Kidney (tissue), 14 donors: ENCODE data around the gene ZFP42. TPM values are rescaled to one million over a fixed set of nuclear protein-coding genes. Genes with fewer than 3 reads are reported as not detected.

Source experiments
- DNase-seq, 5 donors: peaks; one replicate each; pipeline ENCODE4 v3.0.0-alpha.2; 2013 to 2020
- FAIRE-seq: peaks from 2 replicates; lab custom pipeline; 2012; peaks lifted over from hg19 to GRCh38; lab: Jason Lieb, UNC
- H3K27ac ChIP-seq, 2 donors: one replicate each; pipeline ENCODE4 v1.7.0; 2013; ENCODE audit warnings: low read depth in 2 of 2, low read length in 2 of 2, inconsistent platforms in 1 of 2
- H3K27me3 ChIP-seq: one replicate; pipeline ENCODE4 v1.7.1; 2013; ENCODE audit warnings: low read length, inconsistent platforms; ENCODE audit not compliant: control insufficient read depth, insufficient read depth
- H3K36me3 ChIP-seq, 3 donors: one replicate each; pipeline versions ENCODE4 v1.7.0 to v1.7.1; 2013; ENCODE audit warnings: low read length in 3 of 3, control low read depth in 1 of 3, inconsistent platforms in 1 of 3; ENCODE audit not compliant: insufficient read depth in 3 of 3, control insufficient read depth in 2 of 3
- H3K4me1 ChIP-seq, 3 donors: one replicate each; pipeline versions ENCODE4 v1.7.0 to v1.7.1; 2013; ENCODE audit warnings: low read length in 3 of 3, inconsistent platforms in 1 of 3, low read depth in 1 of 3; ENCODE audit not compliant: control insufficient read depth in 2 of 3, insufficient read depth in 2 of 3
- H3K4me3 ChIP-seq, 3 donors: one replicate each; pipeline versions ENCODE4 v1.7.0 to v1.8.1; 2013; ENCODE audit warnings: low read length in 3 of 3, control low read depth in 1 of 3, inconsistent platforms in 1 of 3
- H3K9ac ChIP-seq, 3 donors: one replicate each; pipeline versions ENCODE4 v1.7.0 to v1.7.1; 2013; ENCODE audit warnings: low read length in 3 of 3, control low read depth in 1 of 3, inconsistent platforms in 1 of 3
- H3K9me3 ChIP-seq, 3 donors: one replicate each; pipeline versions ENCODE4 v1.7.0 to v1.7.1; 2013; ENCODE audit warnings: low read length in 3 of 3, control low read depth in 1 of 3, inconsistent platforms in 1 of 3; ENCODE audit not compliant: control insufficient read depth in 2 of 3, insufficient read depth in 1 of 3
- intact Hi-C: fragments of 100-400 bp; cut with DNase I; formaldehyde crosslinking; loops from one replicate; pipeline ENCODE4 v1.11.1; 2022
- polyA plus RNA-seq: library from polyadenylated mRNA; stranded (reverse); fragments of 350-450 nt; fragmentation: Illumina TruSeq; extraction: RNeasy Lipid Tissue Mini Kit (QIAGEN cat#74804); gene quantifications from one replicate; pipeline ENCODE4 v1.2.3, GENCODE V29; 2014; ENCODE audit warnings: low read depth, low replicate concordance; ENCODE audit not compliant: insufficient read depth
- total RNA-seq: library from RNA; stranded (reverse); fragmentation: NEBNext Ultra II Directional; extraction: Animal tissue kit (Norgen Biotek cat#: 25700); gene quantifications from one replicate; pipeline ENCODE4 v1.2.1, GENCODE V29; 2021
- TF ChIP-seq, protein P1 (sequence below): IDR thresholded peaks from 3 replicates; pipeline ENCODE4 v1.5.1; 2012; ENCODE audit warnings: mild to moderate bottlenecking, moderate library complexity, borderline replicate concordance; ENCODE audit not compliant: insufficient read depth; ENCODE audit errors: extremely low read depth
- donor health status: control.
- donor health status: control.
- donor health status: control.
- donor health status: control.
- donor health status: control.
- donor health status: DM: yes; HTN: yes; CAD: no.
- donor health status: Normal renal cell carcinoma (clear cell type).

The ZFP42 gene
- total and polyA plus RNA-seq, 2 donors from 2014 or later = not detected

DNA sequence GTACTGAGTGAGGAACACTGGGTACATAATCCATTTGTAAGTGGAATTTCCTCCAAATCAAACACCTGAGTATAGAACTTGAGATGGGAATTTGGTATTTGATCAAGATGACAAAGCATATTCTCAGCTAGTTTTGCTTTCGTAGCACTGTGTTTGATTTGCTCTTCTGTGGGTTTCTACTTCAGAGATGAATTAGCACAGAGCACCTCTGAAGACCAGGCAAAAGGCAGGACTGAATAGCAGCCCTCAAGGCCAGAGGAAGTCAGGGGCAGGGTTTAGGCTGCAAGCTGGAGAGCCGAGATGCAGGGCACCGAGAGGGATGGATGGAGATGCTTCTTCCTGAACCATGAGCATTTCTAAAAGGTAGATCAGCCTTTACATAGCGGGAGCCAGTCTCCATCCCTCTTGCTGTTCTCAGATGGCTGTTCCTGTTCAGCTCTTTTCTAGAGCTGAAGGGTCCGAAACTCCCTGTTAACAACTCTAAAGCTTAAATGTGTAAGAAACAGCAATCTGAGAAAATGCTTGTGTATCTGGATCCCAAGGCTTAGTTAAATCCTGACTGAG is 10.8 kb downstream of the ZFP42 start:
- no peak overlapping the region for H3K4me3 ChIP-seq
- H3K9ac ChIP-seq = no peak overlapping the region
- H3K27me3 ChIP-seq = no peaks in the 10 kb centered on the region
- DNase-seq (no peak), FAIRE-seq (no peak)
- H3K27ac ChIP-seq = no peak overlapping the region
- no peaks in the 10 kb centered on the region for H3K36me3 ChIP-seq
- H3K9me3 ChIP-seq = no peaks in the 10 kb centered on the region
- H3K4me1 ChIP-seq = no peaks in the 10 kb centered on the region
- intact Hi-C loops = no loop called here
- TF ChIP-seq, protein P1, sequence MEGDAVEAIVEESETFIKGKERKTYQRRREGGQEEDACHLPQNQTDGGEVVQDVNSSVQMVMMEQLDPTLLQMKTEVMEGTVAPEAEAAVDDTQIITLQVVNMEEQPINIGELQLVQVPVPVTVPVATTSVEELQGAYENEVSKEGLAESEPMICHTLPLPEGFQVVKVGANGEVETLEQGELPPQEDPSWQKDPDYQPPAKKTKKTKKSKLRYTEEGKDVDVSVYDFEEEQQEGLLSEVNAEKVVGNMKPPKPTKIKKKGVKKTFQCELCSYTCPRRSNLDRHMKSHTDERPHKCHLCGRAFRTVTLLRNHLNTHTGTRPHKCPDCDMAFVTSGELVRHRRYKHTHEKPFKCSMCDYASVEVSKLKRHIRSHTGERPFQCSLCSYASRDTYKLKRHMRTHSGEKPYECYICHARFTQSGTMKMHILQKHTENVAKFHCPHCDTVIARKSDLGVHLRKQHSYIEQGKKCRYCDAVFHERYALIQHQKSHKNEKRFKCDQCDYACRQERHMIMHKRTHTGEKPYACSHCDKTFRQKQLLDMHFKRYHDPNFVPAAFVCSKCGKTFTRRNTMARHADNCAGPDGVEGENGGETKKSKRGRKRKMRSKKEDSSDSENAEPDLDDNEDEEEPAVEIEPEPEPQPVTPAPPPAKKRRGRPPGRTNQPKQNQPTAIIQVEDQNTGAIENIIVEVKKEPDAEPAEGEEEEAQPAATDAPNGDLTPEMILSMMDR = no peak

- no peaks in the 10 kb centered on the region for H3K27me3 ChIP-seq
- no peak overlapping the region for H3K9ac ChIP-seq
- no peaks in the 10 kb centered on the region for H3K9me3 ChIP-seq
- intact Hi-C loops = no loop called here
- DNase-seq = no peak
- TF ChIP-seq, protein P1 = no peak
- H3K36me3 ChIP-seq = no peaks in the 10 kb centered on the region
- no peaks in the 10 kb centered on the region for H3K4me1 ChIP-seq
- no peak overlapping the region for H3K4me3 ChIP-seq
- H3K27ac ChIP-seq = no peak overlapping the region
- no peak for FAIRE-seq
Observed at GRCh38 chr4:188008377-188008776, 12.8 kb downstream of the ZFP42 start.

- H3K27me3 ChIP-seq = no peaks in the 10 kb centered on the region
- TF ChIP-seq, protein P1 = no peak
- no peak overlapping the region for H3K9ac ChIP-seq
- no peaks in the 10 kb centered on the region for H3K36me3 ChIP-seq
- no peak overlapping the region for H3K27ac ChIP-seq
- H3K4me3 ChIP-seq = no peak overlapping the region
- FAIRE-seq (no peak), DNase-seq (no peak)
- intact Hi-C loops = no loop called here
- H3K4me1 ChIP-seq = no peaks in the 10 kb centered on the region
- no peaks in the 10 kb centered on the region for H3K9me3 ChIP-seq
Observed at GRCh38 chr4:188012426-188012945, 16.9 kb downstream of the ZFP42 start.
